Measurements from ENCODE around the gene NOP58. TPM values are rescaled to one million over a fixed set of nuclear protein-coding genes. Genes with fewer than 3 reads are reported as not detected.

NOP58 gene
- total RNA-seq, 1 experiment from 2014 or later = 136 TPM

- no peak overlapping the region for H3K9ac ChIP-seq (ENCODE audit: low read length)
- H3K9me3 ChIP-seq (ENCODE audit: control insufficient read depth in 1 of 2, insufficient read depth in 1 of 2, low read depth in 1 of 2, low read length in 2 of 2) = no peaks in the 10 kb centered on the region
- ChIA-PET POLR2A (no interaction called here), CTCF (no interaction called here), RAD21 (ENCODE audit: low non-redundant PET in 1 of 2, low total read pairs in 2 of 2, uncharacterized antibody in 2 of 2, unreplicated experiment in 2 of 2) (no interaction called here)
- H3K36me3 ChIP-seq (ENCODE audit: control insufficient read depth in 1 of 2, insufficient read depth in 2 of 2, low read length in 2 of 2) = peaks cover 47 to 55% of the 10 kb centered on the region in 2 experiments
- DNase-seq (ENCODE audit: low read depth, low spot score) = no peak
- no peak overlapping the region for H3K27ac ChIP-seq (ENCODE audit: low read depth, low read length)
- H3K4me2 ChIP-seq (ENCODE audit: low read length) = no peak overlapping the region
- peaks cover 3% of the 10 kb centered on the region; the same call in 1 of the 2 replicates for H4K20me1 ChIP-seq (ENCODE audit: insufficient read depth)
- H2AFZ ChIP-seq (ENCODE audit: low read depth, low read length, poor library complexity, severe bottlenecking) = no peak overlapping the region
- no peak for ATAC-seq
- no peak overlapping the region for H3K4me3 ChIP-seq (replicated peaks in 1 of 2; ENCODE audit: low read depth in 1 of 2, low read length in 2 of 2)
- H3K27me3 ChIP-seq (ENCODE audit: insufficient read depth, low read length) = no peaks in the 10 kb centered on the region
- TF ChIP-seq CTCF (IDR thresholded peaks at IDR 0.05 in 2 of 3, conservative IDR thresholded peaks at IDR 0.05 in 1 of 3; ENCODE audit: borderline replicate concordance in 1 of 3, insufficient read depth in 1 of 3, low read depth in 2 of 3, low read length in 2 of 3) = no peak
- TF ChIP-seq YY1 (IDR thresholded peaks at IDR 0.05; ENCODE audit: extremely low read depth, insufficient replicate concordance, low read depth, low read length) = no peak
- TF ChIP-seq EGR1 (IDR thresholded peaks at IDR 0.05; ENCODE audit: low read depth) = no peak
- TF ChIP-seq EZH2 (IDR thresholded peaks at IDR 0.05) = no peak
- TF ChIP-seq ATF3 (IDR thresholded peaks at IDR 0.05) = no peak
- no peak for TF ChIP-seq SRF (IDR thresholded peaks at IDR 0.05; ENCODE audit: low read depth)
- TF ChIP-seq ZNF274 (IDR thresholded peaks at IDR 0.05; ENCODE audit: low read depth, low read length) = no peak
- TF ChIP-seq SP1 (IDR thresholded peaks at IDR 0.05; ENCODE audit: low read depth) = no peak
- TF ChIP-seq RAD21 (IDR thresholded peaks at IDR 0.05; ENCODE audit: low read depth) = no peak
- TF ChIP-seq POLR2AphosphoS5 (IDR thresholded peaks at IDR 0.05; ENCODE audit: low read depth, low read length) = no peak
- TF ChIP-seq REST (IDR thresholded peaks at IDR 0.05; ENCODE audit: low read depth) = no peak
- no peak for TF ChIP-seq POLR2A (IDR thresholded peaks at IDR 0.05; ENCODE audit: borderline replicate concordance, extremely low read depth, insufficient read depth, insufficient read length)
- no peak for TF ChIP-seq CBX3 (IDR thresholded peaks at IDR 0.05; ENCODE audit: low read depth)
- H3K9me2 ChIP-seq (ENCODE audit: insufficient read depth) = no peaks in the 10 kb centered on the region
- peaks cover 44% of the 10 kb centered on the region for H3K79me2 ChIP-seq (ENCODE audit: insufficient read depth, low read length)
- intact Hi-C loops (cut with micrococcal nuclease) = no loop called here
- BruUV-seq (replicated peaks) = no TSS peak
- H3K4me1 ChIP-seq (ENCODE audit: control insufficient read depth in 1 of 2, insufficient read depth in 2 of 2, low read length in 2 of 2) = no peaks in the 10 kb centered on the region
These were observed 40.5 kb downstream of the NOP58 start for GRCh38 chr2:202306034-202306433.

All from HCT116 (cell line).